GM19351 (cell line): ENCODE results near the gene ATXN2.

Source experiments
- ATAC-seq: cut with Tn5 transposase; IDR thresholded peaks from one replicate; pipeline ENCODE4 v1.9.1; 2021; ENCODE audit warnings: mild to moderate bottlenecking, moderate library complexity; ENCODE audit not compliant: unreplicated experiment

Gene ATXN2

DNA sequence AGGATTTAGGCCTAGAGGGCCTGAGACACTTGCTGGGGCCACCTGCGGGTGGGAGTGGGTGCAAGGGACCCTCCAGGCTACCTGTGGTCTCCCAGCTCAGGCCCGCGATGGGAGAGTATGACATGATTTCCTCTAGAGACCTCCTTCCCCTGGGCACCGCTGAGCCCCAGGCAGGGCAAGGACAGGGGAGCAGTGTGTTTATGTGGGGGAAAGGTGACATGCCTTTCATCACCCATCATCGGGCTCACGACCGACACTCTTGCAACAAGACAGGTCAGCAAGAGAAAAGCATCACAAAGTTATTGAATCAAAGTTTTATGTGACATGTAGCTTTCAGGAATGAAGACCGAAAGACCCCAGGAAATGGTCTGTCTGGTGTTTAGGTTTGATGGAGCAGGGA is 173.5 kb downstream of the ATXN2 start:
- no peak for ATAC-seq

DNA sequence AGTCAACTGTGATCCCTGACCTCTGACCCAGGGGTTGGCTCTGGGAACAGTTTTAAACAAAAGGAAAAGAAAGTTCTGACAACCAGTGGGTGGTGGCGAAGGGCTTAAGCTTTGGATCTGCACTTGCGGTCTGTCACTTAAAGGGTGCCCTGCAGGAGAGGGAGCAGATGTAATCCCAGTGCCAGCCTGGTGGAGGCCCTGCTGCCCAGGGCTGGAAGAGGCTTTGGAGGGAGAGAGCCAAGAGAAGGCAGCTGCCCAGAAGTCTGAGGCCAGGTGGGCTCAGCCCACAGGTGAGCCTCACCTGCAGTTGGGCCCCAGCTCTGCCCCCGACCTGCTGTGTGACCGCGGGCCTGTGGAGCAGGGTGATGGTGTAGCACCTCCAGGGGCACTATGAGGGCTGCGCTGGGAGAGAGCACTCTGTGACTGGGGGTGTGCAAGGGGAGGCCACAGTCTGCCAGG is 174.3 kb downstream of the ATXN2 start:
- ATAC-seq, result no peak

DNA sequence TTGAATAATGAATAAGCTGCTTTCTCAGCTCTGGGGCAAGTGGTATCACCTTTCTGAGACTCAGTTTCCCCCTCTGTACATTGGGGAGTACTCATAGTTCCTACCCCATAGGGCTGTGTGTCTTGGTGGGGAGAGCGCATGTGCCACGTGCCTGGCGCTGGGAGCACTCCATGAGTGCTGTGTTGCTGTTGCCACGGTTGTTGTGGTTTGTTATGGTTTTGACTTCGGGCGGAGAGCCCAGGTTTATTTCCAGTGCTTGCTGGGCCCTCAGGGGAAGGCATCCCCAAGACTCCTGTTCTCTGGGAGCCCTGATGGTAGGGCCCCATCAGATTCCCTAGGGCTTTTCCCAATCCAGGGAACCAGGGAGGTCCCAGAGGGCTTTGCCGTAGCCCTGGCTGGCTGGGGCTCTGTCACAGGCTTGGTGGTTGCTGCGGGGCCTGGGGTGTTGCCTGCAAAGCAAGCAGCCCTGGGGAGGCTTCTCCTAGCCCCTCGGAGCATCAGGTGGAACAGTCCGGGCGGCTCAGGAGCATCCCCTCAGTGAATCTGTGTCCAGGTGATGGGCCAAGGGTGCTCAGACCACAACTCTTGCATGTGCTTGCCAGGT is 174.8 kb downstream of the ATXN2 start:
- ATAC-seq, result no peak

DNA sequence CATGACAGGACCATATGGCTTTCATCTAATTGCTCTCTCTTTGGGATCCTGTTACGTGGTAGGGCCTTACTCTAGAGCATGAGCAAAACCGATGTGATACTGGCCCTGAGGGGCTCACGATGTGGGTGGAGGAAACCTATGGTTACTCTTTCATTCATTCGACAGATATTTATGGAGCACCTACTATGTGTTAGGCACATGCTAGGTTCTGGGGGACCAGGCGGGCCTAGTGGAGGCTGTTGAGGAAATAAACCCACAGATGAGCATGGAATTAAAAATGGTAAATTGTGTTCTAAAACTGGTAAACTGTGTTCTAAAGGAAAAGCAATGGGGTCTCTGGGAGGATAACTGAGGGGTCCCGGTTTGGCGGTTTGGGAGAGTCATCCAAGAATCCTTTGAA is 178.6 kb downstream of the ATXN2 start:
- ATAC-seq, result no peak

DNA sequence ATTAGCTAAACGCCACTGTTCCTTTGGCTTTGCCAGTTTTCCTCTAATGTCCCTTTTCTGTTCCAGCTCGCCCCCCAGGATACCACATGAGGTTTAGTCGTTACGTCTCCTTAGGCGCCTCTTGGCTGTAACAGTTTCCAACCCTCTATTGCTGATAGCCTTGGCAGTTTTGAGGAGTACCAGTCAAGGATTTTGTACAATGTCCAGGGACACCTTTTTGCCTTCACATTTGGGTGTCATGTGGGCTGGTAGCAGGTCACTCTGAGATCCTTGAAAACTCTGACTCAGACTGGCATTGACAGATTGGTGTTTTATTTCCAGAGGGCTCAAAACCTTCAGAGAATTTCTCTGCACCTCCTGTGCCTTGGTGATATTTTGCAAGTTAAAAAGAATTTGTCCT is 179.3 kb downstream of the ATXN2 start:
- no peak for ATAC-seq

DNA sequence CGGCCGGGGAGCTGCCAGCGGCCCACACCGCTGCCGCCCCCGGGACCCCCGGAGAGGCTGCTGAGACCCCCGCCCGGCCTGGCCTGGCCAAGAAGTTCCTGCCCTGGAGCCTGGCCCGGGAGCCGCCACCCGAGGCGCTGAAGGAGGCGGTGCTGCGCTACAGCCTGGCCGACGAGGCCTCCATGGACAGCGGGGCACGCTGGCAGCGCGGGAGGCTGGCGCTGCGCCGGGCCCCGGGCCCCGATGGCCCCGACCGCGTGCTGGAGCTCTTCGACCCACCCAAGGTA is 180.6 kb downstream of the ATXN2 start:
- ATAC-seq, result no peak

DNA sequence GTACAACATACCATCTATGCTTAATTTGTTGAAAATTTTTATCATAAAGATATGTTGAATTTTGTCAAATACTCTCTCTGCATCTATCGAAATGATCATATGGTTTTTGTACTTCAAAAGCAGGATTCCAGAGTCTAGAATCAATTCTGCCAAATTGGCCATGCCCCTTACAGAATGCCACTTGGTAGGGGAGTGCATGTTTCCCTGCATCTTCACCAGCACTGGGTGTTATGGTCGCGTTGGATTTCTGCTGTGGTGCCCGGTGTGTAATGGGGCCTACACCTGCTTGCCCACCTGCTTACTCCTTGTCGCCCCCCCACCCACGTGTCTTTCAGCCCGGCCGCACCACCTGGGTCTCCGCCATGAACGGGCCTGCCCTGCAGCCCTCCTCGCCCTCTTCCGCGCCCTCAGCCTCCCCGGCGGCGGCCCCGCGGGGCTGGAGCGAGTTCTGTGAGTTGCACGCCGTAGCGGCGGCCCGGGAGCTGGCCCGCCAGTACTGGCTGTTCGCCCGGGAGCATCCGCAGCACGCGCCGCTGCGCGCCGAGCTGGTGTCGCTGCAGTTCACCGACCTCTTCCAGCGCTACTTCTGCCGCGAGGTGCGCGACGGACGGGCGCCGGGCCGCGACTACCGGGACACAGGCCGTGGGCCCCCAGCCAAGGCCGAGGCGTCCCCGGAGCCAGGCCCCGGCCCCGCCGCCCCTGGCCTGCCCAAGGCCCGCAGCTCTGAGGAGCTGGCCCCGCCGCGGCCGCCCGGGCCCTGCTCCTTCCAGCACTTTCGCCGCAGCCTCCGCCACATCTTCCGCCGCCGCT is 181.1 kb downstream of the ATXN2 start:
- ATAC-seq, result no peak

DNA sequence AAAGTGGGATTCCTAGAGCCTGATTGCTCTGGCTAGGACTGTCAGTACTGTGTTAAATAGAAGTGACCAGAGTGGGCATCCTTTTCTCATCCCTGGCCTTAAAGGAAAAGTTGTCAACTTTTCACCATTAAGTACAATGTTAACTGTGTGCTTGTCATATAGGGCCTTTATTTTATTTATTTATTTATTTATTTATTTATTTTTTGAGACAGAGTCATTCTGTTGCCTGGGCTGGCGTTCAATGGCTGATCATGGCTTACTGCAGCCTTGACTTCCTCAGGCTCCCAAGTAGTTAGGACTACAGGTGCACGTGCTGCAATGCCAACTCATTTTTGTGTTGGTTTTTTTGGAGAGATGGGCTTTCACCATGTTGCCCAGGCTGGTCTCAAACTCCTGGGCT is 181.8 kb downstream of the ATXN2 start:
- no peak for ATAC-seq

DNA sequence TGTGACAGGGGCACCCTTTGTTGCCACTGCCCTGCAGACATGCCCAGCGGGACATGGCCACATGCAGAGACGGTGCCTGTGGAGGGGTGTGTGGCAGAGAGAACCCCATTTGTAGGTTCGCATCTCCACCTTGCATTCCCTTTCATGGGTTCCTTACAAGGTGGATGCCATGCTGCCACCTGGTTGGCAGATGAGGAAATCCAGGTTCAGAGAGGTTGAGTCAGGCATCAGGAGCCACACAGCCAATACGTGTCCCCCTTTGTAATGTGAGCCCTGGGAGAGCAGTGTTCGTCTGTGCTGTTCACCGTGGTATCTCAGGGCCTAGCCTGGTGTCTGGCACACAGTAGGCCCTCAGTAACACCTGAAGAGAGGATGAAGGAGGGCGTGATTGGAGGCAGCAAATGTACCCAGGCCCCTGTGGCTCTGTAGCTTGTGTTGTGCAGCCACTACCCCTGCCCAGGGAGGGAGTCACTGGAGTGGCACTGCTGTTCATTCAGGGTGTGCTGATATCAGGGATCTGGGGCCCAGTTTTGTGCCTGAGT is 184.3 kb downstream of the ATXN2 start:
- ATAC-seq, result no peak

DNA sequence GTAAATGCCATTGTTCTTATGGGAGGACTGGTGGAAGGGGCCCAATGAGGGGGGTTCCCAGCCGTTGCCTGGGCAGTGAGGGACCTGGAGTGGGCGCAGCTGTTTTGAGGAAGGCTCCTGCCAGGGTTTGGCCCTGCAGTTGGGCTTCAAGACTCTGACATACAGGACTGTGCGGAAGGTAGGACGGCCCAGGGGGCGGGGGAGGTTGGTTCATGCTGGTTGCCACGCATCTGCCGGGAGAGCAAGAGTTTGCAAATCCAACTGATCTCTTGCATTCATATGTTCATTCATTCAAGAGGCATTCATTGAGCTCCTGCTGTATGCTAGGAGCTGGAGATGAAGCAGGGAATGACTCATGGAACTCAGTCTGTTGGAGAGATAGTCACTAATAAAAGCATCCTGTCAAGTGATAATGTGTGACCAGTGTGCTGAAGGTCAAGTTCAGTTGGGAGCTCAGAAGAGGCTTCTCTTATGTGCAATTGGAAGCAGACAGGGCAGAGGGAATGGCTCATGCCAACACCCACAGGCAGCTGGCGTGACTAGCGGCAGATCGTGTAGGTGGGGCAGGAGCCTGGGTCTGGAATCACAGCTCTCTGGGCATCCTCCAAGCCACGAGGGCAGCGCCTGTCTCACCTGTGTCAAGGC is 185.6 kb downstream of the ATXN2 start:
- no peak for ATAC-seq

DNA sequence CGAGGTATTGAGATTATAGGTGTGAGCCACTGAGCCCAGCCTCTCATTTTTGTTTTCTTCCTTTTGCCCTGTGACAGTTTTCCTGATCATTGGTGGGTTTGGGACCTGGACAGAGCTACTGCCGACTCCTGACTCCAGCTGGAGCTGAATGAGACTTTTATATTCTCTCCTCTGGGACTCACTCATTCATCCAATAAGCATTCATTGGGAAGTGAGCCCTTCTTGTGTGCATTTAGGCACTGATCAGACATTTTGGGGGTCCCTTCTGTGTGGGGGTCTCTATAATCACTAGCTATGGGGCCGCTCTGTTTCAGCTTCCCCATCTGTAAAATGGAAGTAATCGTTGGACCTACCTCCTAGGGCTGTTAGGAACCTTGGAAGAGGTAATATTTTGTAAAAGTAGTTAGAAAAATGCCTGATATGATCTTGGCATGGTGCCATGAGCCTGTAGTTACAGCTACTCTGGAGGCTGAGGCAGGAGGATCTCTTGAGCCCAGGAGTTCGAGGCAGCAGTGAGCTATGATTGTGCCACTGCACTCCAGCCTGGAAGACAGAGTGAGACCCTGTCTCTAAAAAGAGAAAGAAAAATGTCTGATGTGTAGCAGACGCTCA is 186.2 kb downstream of the ATXN2 start:
- ATAC-seq, result no peak

DNA sequence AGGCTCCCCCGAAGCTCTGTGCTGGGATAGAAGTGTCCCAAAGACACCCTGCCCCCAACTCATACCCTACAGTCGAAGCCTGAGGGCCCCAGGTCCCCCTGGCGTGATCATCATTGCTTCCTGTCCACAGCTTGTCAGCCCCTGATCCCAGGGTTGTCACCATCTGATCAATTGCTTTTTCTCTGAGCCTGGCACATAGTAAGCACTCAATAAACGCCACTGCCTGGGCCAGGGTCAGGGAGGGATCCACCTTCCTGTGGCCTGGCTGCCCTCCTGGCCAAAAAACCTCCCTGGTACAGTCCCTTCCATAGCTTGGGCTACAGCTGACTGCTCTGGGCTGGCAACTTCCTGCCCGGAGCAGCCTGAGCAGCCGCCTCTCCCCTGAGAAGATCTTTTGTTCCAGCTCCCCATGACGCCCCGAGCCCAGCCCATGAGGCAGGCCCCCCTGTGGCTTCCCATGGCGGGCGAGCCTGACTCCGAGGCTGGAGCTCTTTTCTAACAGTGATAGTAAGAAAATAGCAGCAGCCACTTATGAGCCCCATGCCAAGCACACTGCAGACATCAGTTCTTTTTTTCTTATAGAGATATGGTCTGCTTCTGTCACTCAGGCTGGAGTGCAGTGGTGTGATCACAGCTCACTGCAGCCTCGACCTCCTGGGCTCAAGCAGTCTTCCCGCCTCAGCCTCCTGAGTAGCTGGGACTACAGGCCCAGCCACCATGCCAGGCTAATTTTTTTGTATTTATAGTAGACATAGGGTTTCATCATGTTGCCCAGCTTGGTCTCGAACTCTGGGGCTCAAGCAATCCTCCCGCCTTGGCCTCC is 186.9 kb downstream of the ATXN2 start:
- no peak for ATAC-seq

DNA sequence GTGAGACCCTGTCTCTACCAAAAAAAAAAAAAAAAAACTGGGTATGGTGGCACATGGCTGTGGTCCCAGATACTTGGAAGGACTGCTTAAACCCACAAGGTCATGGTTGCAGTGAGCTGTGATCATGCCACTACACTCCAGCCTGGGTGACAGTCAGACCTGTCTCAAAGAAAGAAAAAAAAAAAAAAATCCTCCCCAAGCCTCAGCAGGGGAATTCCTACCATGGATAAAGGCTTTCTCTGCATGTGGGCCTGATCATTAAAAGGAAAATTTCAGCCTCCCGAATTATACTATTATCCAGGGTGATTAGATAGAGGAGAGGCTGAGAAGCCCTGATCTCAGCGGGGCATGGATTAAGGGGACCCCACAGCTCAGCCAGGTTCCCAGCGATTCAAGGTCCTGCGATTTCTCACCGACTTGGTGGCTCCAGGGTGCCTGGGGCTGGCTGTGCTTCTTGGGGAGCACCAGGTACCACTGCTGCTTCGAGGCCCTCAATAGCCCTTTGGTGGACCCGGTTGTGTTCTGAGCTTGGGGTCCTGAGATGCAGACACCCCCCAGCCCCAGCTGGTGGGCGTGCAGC is 187.8 kb downstream of the ATXN2 start:
- no peak for ATAC-seq

DNA sequence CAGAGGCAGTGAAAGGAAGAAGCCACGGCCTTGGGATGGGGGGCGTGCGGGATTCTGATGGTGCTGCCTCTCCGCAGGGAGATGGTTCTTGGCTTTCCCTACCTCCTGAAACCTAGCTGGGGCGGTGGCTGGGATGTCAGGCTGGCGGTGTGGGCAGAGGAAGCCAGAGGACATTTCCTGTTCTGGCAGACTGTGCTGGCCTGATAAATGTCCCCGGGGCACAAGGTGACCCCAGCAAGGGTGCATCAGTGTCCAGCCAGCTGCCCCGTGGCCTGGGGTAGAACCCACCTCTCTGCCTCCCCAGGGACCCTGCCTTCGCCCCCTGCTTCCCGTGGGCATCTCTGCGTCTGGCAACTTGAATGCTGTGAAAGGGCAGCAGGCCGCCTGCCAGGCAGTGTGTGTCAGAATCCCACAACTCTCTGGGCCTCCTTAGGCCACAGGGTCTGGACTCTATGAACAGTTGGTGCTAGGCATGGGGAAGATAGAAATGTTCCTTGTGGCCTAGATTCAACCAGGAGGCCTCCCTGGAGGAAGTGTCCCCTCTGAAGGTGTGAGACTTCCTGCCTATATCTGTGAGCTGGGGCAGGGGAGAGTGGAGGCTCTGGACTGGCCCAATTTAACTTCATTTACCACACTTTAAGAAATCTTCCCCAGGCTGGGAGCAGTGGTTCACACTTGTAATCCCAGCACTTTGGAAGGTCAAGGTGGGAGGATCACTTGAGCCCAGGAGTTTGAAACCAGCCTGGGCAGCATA is 188.5 kb downstream of the ATXN2 start:
- ATAC-seq, result no peak

DNA sequence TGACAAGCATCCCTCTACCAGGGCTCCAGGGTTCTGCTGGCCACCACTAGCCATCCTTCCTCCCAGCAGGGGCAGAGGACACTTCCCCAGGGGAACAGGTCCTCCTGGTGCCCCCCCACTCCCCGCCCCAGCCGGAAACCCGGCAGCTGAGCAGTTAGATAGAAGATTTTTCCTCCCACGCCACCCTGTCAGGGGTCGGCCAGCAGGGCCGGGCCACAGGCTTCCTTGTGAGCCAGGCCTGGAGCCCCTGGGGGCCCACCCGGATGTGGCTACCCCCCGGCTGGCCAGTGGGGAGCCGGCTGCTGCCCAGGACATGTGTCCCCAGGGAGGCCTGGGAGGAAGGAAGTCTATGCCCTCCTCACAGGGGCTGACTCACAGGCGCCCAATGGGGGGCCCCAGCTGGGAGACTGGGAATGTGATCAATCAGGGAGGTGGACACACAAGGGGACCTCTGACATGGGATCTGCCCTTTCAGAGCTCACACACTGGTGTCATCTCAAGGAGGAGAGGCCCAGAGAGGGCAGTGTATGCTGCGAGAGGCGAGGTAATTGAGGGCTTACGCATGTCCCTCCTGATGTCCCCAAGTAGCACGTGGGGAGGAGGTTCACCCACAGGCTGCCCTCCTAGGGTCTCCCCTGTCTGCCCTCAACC is 189.2 kb downstream of the ATXN2 start:
- ATAC-seq, result no peak

DNA sequence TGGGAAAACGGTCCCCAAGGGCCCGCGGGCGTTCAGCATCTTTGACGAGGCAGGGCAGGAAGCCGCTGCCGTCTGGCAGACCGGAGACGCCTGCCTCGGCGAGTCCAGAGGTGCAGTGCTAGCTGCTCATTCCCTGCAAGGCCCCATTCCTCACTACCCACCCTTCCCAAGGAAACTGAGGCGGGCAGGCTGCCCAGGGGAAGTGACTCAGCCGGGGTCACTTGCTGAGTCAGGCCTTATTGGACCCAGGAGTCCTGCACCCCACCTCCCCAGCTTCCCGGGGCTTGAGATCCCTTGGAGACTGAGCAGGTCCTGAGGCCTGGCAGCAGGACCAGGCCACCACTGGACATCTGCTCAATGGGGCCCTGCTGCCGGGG is 189.7 kb downstream of the ATXN2 start:
- ATAC-seq, result no peak

DNA sequence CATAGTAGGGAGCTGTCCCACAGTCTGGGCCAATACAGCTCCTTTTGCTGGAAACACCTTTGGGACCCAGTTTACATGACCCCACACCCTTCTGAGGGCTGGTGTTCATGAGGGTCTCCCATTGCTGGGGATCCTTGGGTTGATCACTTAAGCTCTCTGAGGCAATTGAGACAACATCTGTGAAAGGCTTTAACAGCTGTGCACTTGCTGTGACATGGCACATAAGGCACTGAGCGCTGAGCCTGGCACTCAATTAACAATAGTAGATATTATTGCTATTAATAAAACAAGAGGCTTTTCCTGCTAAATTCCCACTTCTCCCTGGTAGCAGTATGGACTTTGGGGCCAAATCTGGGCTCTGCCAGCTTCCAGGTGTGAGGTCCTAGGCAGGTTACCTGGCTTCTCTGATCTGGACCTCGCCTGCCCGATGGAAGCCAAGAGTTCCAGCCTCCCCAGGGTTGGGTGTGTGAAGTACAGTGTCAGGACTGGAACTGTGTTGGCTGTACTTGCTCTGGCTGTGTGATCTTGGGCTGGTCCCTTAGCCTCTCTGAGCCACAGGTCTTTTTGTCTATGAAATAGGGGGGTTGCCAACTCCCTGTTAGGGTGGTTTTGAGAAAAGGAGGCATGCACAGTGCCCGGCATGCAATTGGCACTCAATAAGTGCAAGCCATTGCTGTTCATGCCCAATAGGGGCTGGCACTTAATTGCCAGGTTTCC is 190.3 kb downstream of the ATXN2 start:
- no peak for ATAC-seq

DNA sequence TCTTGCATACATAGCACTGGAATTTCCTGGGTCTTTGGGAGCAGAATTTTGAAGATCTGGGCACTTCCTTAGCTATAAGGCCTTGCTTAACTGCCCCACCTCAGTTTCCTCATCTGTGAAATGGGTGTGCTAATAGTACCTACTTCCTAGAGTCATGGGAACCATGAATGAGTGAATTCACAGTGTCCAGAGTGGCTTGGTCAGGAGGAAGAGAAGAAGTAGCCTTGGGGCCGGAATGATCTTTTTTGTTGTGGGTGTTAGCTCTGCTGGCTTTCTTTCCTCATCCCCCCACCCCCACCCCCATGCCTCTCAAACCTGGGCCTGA is 191.0 kb downstream of the ATXN2 start:
- no peak for ATAC-seq
